ENCODE results near the gene SRSF6.

- TF ChIP-seq CTCF (IDR thresholded peaks at IDR 0.05; ENCODE audit: low read depth, low read length, poor library complexity, severe bottlenecking) (no peak), EZH2phosphoT487 (IDR thresholded peaks at IDR 0.05; ENCODE audit: borderline replicate concordance, low read length) (no peak)
Observed at GRCh38 chr20:43460830-43461200, 3.1 kb downstream of the SRSF6 start.

All from DOHH2 (cell line).